Ovary (tissue), 3 donors: ENCODE results near the gene CSF1R.

Source experiments
- CTCF ChIP-seq, 3 donors: fragments of 450-650 bp in 2 of 3; fragments of 200-600 bp in 1 of 3; IDR thresholded peaks; one replicate each; pipeline versions ENCODE4 v1.5.1 to v1.8.0; 2016 to 2022; ENCODE audit warnings: antibody characterized with exemption in 3 of 3, mild to moderate bottlenecking in 1 of 3
- EP300 ChIP-seq: sonication (generic); formaldehyde crosslinking; IDR thresholded peaks from one replicate; pipeline ENCODE4 v1.6.1; 2017; ENCODE audit warnings: antibody characterized with exemption
- POLR2A ChIP-seq: fragments of 450-650 bp; IDR thresholded peaks from one replicate; pipeline ENCODE4 v1.6.1; 2017; ENCODE audit warnings: antibody characterized with exemption, mild to moderate bottlenecking, moderate library complexity
- donor health status: DM: no; HTN: no; CAD: no.

- no peak for TF ChIP-seq CTCF (IDR thresholded peaks at IDR 0.05)
- TF ChIP-seq EP300 = no peak
- TF ChIP-seq POLR2A = no peak
Observed at GRCh38 chr5:150135557-150136304, 49.4 kb upstream of the CSF1R start.
